ENCODE results near the gene PRMT7. TPM values are rescaled to one million over a fixed set of nuclear protein-coding genes. Genes with fewer than 3 reads are reported as not detected.

PRMT7 gene
- total RNA-seq, 2 donors from 2014 or later, result 24.5 to 35.7 TPM

- Histone ChIP-seq H3K9me3 (no peaks in the 10 kb centered on the region), H3K27ac (peak overlapping the region; percentile 96 to 100), H3K4me1 (peaks cover 0 to 78% of the 10 kb centered on the region in 2 donors), H3K36me3 (peaks cover 10% of the 10 kb centered on the region), H3K4me3 (no peak overlapping the region), H3K27me3 (no peaks in the 10 kb centered on the region)
- no peak for DNase-seq (ENCODE audit: low spot score)
- no peak for TF ChIP-seq CTCF (IDR thresholded peaks at IDR 0.05)
Observed at GRCh38 chr16:68267612-68268405, 43.0 kb upstream of the PRMT7 start.

DNA sequence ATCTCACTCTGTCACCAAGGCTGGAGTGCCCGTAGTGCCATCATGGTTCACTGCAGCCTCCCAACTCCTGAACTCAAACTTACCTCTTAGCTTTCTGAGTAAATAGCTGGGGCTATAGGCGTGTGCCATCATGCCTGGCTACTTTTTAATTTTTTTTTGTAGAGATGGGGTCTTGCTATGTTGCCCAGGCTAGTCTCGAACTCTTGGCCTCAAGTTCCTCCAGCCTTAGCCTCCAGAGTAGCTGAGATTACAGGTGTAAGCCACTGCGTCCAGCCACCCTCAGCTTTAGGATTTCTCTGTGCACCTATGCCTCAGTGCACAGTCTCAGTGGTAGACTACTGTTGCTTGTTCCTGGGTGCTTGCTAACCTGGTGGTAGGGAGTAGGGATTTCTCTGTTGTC is 41.0 kb upstream of the PRMT7 start:
- Histone ChIP-seq H3K4me3 (no peak overlapping the region), H3K27me3 (no peaks in the 10 kb centered on the region), H3K27ac (peak overlapping the region in 1 of 2 donors; percentile 42), H3K36me3 (peaks cover 20% of the 10 kb centered on the region), H3K9me3 (no peaks in the 10 kb centered on the region), H3K4me1 (peaks cover 0 to 81% of the 10 kb centered on the region in 2 donors)
- no peak for TF ChIP-seq CTCF (IDR thresholded peaks at IDR 0.05)
- DNase-seq (ENCODE audit: low spot score), result no peak

- Histone ChIP-seq H3K27me3 (no peaks in the 10 kb centered on the region), H3K36me3 (peaks cover 26% of the 10 kb centered on the region), H3K27ac (peak overlapping the region; percentile 20 to 42), H3K9me3 (no peaks in the 10 kb centered on the region), H3K4me3 (no peak overlapping the region), H3K4me1 (peaks cover 0 to 83% of the 10 kb centered on the region in 2 donors)
- DNase-seq (ENCODE audit: low spot score), result no peak
- no peak for TF ChIP-seq CTCF (IDR thresholded peaks at IDR 0.05)
Observed at GRCh38 chr16:68270353-68270752, 40.5 kb upstream of the PRMT7 start.

- H3K9me3 ChIP-seq, result no peaks in the 10 kb centered on the region
- no peak for TF ChIP-seq CTCF (IDR thresholded peaks at IDR 0.05)
- H3K27me3 ChIP-seq, result no peaks in the 10 kb centered on the region
- DNase-seq (ENCODE audit: low spot score), result no peak
- peaks cover 0 to 73% of the 10 kb centered on the region in 2 donors for H3K4me1 ChIP-seq
- H3K4me3 ChIP-seq, result no peak overlapping the region
- H3K27ac ChIP-seq, result peak overlapping the region; percentile 9 to 35
- peaks cover 33% of the 10 kb centered on the region for H3K36me3 ChIP-seq
Observed at GRCh38 chr16:68272507-68273209, 38.2 kb upstream of the PRMT7 start.

- Histone ChIP-seq H3K36me3 (peaks cover 38% of the 10 kb centered on the region), H3K4me3 (no peak overlapping the region), H3K27ac (peak overlapping the region in 1 of 2 donors; percentile 35), H3K9me3 (no peaks in the 10 kb centered on the region), H3K4me1 (peaks cover 0 to 65% of the 10 kb centered on the region in 2 donors), H3K27me3 (no peaks in the 10 kb centered on the region)
- TF ChIP-seq CTCF (IDR thresholded peaks at IDR 0.05), result no peak
- DNase-seq (ENCODE audit: low spot score), result no peak
Observed at GRCh38 chr16:68273459-68273858, 37.4 kb upstream of the PRMT7 start.
